ENCODE data around the gene PHLDB2. TPM values are rescaled to one million over a fixed set of nuclear protein-coding genes. Genes with fewer than 3 reads are reported as not detected.

Gene PHLDB2
- total RNA-seq, 1 experiment from 2014 or later, result 13.2 TPM

- Histone ChIP-seq H3T11ph (ENCODE audit: low read length) (no peak overlapping the region), H2BK15ac (ENCODE audit: low read depth, low read length) (no peak overlapping the region), H2BK12ac (ENCODE audit: insufficient read length, low read depth, low read length) (no peak overlapping the region), H3K4me2 (ENCODE audit: insufficient read depth, insufficient read length, low read length) (peak overlapping the region; percentile 87), H4K8ac (replicated peaks; ENCODE audit: insufficient read length, low read depth, low read length) (no peak overlapping the region), H3K4ac (ENCODE audit: low read depth, low read length) (no peak overlapping the region), H3K23me2 (ENCODE audit: insufficient read length, low read depth, low read length, poor library complexity, severe bottlenecking) (peaks cover 15% of the 10 kb centered on the region), H3K18ac (ENCODE audit: insufficient read length, low read depth, low read length) (no peak overlapping the region), H4K91ac (ENCODE audit: insufficient read length, low read depth, low read length) (no peak overlapping the region), H3K27me3 (ENCODE audit: insufficient read depth, low read length) (no peaks in the 10 kb centered on the region; the same call in 1 of the 2 replicates), H3K9ac (ENCODE audit: extremely low read depth, insufficient read length, low read length) (no peak overlapping the region), H3K27ac (ENCODE audit: insufficient read length, low read depth, low read length) (no peak overlapping the region), H3K9me3 (ENCODE audit: control insufficient read depth, low read depth, low read length) (no peaks in the 10 kb centered on the region), H2AFZ (ENCODE audit: low read length) (no peak overlapping the region), H2BK20ac (ENCODE audit: low read depth, low read length, poor library complexity, severe bottlenecking) (no peak overlapping the region), H3K23ac (ENCODE audit: insufficient read length, low read depth, low read length) (no peak overlapping the region), H3K79me2 (ENCODE audit: insufficient read depth, low read length) (peaks cover 3% of the 10 kb centered on the region; the same call in 1 of the 2 replicates), H3K4me1 (ENCODE audit: insufficient read depth, low read length) (peaks cover 10% of the 10 kb centered on the region), H4K5ac (ENCODE audit: insufficient read length, low read depth, low read length) (no peak overlapping the region), H2AK5ac (ENCODE audit: insufficient read length, low read length) (no peak overlapping the region), H3K56ac (ENCODE audit: insufficient read length, low read depth, low read length) (no peak overlapping the region), H3K14ac (ENCODE audit: insufficient read depth, low read length) (no peak overlapping the region), H4K20me1 (ENCODE audit: control insufficient read depth, insufficient read depth, insufficient read length) (no peaks in the 10 kb centered on the region), H3K79me1 (ENCODE audit: insufficient read depth, low read depth, low read length, poor library complexity, severe bottlenecking) (no peaks in the 10 kb centered on the region), H2BK120ac (ENCODE audit: low read depth, low read length, poor library complexity, severe bottlenecking) (no peak overlapping the region), H2BK5ac (ENCODE audit: insufficient read length, low read length) (no peak overlapping the region)
- DNase-seq, result no peak
- Mint-ChIP-seq H3K4me3 (peak overlapping the region; percentile 89 to 99), H3K27me3 (ENCODE audit: low read depth) (peaks cover 62% of the 10 kb centered on the region), H3K27ac (no peak overlapping the region), H3K36me3 (ENCODE audit: insufficient read depth in 1 of 3, low read depth in 3 of 3) (no peaks in the 10 kb centered on the region), H3K4me1 (peaks cover 51 to 54% of the 10 kb centered on the region in 2 experiments), H3K9me3 (no peaks in the 10 kb centered on the region)
- TF ChIP-seq, protein P1, sequence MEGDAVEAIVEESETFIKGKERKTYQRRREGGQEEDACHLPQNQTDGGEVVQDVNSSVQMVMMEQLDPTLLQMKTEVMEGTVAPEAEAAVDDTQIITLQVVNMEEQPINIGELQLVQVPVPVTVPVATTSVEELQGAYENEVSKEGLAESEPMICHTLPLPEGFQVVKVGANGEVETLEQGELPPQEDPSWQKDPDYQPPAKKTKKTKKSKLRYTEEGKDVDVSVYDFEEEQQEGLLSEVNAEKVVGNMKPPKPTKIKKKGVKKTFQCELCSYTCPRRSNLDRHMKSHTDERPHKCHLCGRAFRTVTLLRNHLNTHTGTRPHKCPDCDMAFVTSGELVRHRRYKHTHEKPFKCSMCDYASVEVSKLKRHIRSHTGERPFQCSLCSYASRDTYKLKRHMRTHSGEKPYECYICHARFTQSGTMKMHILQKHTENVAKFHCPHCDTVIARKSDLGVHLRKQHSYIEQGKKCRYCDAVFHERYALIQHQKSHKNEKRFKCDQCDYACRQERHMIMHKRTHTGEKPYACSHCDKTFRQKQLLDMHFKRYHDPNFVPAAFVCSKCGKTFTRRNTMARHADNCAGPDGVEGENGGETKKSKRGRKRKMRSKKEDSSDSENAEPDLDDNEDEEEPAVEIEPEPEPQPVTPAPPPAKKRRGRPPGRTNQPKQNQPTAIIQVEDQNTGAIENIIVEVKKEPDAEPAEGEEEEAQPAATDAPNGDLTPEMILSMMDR (conservative IDR thresholded peaks at IDR 0.05), result no peak
- WGBS (ENCODE audit: extremely low coverage, insufficient read length, low lambda C conversion rate), result no CpG with 5 or more reads among the region's 7 CpGs
Observed at GRCh38 chr3:111861391-111861790, 2.3 kb downstream of the PHLDB2 start.

Measured in H9 (cell line).